Measurements from ENCODE around the gene FGD5. TPM values are rescaled to one million over a fixed set of nuclear protein-coding genes. Genes with fewer than 3 reads are reported as not detected.

FGD5 gene
- total RNA-seq, 1 donor from 2014 or later: not detected

DNA sequence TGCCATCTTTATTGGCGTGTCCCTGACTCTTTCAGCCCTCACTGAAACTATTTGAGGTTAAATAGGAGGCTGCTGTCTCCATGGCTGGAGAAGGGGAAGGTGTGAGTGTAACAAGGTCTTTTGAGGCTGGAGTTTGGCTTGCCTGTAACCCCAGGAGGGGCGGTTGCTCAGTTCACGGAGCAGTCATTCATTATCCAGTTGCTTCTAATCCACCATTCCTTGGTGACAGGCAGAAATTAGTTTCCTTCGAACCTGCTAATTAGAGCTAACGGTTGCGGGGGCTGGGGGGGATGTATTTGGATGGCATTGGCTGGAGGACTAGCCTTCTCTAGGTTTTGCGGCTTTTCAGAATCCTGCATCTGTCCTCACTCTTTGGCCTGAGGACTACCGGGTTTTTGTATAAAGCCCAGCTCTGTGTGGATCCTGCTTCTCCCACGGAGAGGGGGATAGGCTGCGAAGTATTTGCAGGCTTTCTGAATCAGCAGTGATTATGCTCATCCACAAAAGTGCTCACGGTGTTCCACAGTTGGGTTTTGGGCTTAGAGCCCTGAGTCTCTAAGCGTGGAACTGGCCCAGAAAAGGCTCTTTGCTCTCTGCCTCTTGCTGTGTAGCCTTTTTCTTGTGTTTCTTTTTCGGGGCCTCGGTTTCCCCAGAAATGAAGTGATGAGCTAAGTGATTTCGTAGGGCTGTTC is 18.6 kb downstream of the FGD5 start:
- Histone ChIP-seq H3K27me3 (ENCODE audit: control insufficient read depth, insufficient read depth, low read length) (peaks cover 1% of the 10 kb centered on the region), H3K4me3 (ENCODE audit: low read depth, low read length) (no peak overlapping the region), H3K36me3 (ENCODE audit: control insufficient read depth, insufficient read depth, low read length) (no peaks in the 10 kb centered on the region)
- TF ChIP-seq, protein P1, sequence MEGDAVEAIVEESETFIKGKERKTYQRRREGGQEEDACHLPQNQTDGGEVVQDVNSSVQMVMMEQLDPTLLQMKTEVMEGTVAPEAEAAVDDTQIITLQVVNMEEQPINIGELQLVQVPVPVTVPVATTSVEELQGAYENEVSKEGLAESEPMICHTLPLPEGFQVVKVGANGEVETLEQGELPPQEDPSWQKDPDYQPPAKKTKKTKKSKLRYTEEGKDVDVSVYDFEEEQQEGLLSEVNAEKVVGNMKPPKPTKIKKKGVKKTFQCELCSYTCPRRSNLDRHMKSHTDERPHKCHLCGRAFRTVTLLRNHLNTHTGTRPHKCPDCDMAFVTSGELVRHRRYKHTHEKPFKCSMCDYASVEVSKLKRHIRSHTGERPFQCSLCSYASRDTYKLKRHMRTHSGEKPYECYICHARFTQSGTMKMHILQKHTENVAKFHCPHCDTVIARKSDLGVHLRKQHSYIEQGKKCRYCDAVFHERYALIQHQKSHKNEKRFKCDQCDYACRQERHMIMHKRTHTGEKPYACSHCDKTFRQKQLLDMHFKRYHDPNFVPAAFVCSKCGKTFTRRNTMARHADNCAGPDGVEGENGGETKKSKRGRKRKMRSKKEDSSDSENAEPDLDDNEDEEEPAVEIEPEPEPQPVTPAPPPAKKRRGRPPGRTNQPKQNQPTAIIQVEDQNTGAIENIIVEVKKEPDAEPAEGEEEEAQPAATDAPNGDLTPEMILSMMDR (IDR thresholded peaks at IDR 0.05; ENCODE audit: insufficient read depth, low read length, severe bottlenecking): no peak
- FAIRE-seq (no peak), DNase-seq (ENCODE audit: low read depth) (no peak)

DNA sequence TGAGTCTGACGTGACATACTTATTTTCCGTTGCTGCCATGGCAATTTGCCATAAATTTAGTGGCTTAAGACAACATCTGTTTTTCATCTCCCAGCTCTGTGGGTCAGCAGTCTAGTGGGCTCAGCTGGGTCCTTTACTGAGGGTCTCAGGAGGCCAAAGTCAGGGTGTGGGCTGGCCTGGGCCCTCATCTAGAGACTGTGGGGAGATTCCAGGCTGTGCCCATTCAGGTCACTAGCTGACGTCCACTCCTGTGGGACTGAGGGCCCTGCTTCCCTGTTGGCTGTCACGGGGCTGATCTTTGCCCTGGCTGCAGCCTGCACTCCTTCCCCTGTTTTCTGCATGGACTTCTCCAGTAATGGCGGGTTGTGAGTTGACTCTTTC is 19.1 kb downstream of the FGD5 start:
- H3K27me3 ChIP-seq (ENCODE audit: control insufficient read depth, insufficient read depth, low read length): peaks cover 3% of the 10 kb centered on the region
- TF ChIP-seq, protein P1 (IDR thresholded peaks at IDR 0.05; ENCODE audit: insufficient read depth, low read length, severe bottlenecking): no peak
- no peak overlapping the region for H3K4me3 ChIP-seq (ENCODE audit: low read depth, low read length)
- FAIRE-seq (no peak), DNase-seq (ENCODE audit: low read depth) (no peak)
- no peaks in the 10 kb centered on the region for H3K36me3 ChIP-seq (ENCODE audit: control insufficient read depth, insufficient read depth, low read length)

DNA sequence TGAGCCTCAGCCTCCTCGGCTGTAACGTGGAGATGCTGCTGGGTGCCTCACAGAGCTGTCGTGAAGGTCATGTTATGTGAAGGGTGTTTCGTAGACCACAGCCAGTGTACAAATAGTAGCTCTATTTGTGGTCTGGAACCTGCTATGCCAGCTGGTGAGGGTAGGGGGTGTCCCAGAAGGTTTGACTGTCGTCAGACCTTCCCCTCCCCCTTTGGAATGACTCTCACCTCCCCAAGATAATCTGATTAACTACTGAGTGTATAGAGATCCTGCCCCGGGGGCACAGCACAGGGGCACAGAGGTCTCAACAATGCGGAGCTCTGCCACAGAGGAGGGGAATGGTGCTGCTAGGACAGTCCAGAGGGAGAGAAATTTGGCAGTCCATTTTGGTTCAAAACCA is 20.5 kb downstream of the FGD5 start:
- TF ChIP-seq, protein P1 (IDR thresholded peaks at IDR 0.05; ENCODE audit: insufficient read depth, low read length, severe bottlenecking): no peak
- FAIRE-seq (no peak), DNase-seq (ENCODE audit: low read depth) (no peak)
- no peak overlapping the region for H3K4me3 ChIP-seq (ENCODE audit: low read depth, low read length)
- peaks cover 2% of the 10 kb centered on the region for H3K27me3 ChIP-seq (ENCODE audit: control insufficient read depth, insufficient read depth, low read length)
- H3K36me3 ChIP-seq (ENCODE audit: control insufficient read depth, insufficient read depth, low read length): no peaks in the 10 kb centered on the region

DNA sequence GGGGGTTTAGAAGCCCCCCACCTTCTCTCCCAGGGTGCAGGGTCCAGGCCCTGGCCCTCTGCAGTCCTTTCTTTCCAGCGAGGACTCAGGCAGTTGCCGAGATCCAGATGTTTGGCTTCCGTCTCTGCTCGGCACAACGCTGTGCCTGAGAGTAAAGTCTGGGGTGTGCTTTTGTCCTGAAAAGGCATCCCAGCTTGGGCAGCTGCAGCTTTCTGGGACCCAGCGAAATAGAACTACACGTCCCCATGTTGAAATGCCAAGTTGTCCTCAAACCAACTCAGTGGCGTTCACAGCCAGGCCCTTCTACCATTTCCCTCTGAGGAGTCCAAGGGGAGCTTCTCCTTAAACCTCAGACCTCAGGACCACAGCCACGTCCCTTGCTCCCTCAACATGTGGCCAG is 23.1 kb downstream of the FGD5 start:
- TF ChIP-seq, protein P1 (IDR thresholded peaks at IDR 0.05; ENCODE audit: insufficient read depth, low read length, severe bottlenecking): no peak
- Histone ChIP-seq H3K36me3 (ENCODE audit: control insufficient read depth, insufficient read depth, low read length) (no peaks in the 10 kb centered on the region), H3K27me3 (ENCODE audit: control insufficient read depth, insufficient read depth, low read length) (peaks cover 2% of the 10 kb centered on the region), H3K4me3 (ENCODE audit: low read depth, low read length) (no peak overlapping the region)
- DNase-seq (ENCODE audit: low read depth) (no peak), FAIRE-seq (no peak)

DNA sequence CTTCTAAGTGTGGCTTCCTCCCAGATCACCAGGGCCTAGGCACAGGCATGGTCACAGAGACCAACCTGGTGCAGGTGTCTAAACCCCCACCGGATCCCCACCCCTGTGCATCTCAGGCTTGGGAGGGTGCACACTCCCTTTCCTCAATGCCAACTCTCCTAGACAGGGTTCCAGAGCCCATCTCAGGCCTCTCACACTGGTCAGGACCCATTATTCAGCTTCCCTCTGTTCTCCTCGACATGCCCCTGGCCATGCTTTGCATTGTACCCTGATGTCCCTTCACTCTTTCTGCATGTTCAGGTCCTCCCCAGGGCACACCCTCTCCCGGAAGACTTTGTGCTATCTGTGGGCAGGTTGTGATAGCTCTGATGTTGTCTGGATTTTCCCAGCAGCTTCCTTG is 23.5 kb downstream of the FGD5 start:
- TF ChIP-seq, protein P1 (IDR thresholded peaks at IDR 0.05; ENCODE audit: insufficient read depth, low read length, severe bottlenecking): no peak
- Histone ChIP-seq H3K27me3 (ENCODE audit: control insufficient read depth, insufficient read depth, low read length) (peaks cover 2% of the 10 kb centered on the region), H3K36me3 (ENCODE audit: control insufficient read depth, insufficient read depth, low read length) (no peaks in the 10 kb centered on the region), H3K4me3 (ENCODE audit: low read depth, low read length) (no peak overlapping the region)
- FAIRE-seq (peak; percentile 28), DNase-seq (ENCODE audit: low read depth) (no peak)

DNA sequence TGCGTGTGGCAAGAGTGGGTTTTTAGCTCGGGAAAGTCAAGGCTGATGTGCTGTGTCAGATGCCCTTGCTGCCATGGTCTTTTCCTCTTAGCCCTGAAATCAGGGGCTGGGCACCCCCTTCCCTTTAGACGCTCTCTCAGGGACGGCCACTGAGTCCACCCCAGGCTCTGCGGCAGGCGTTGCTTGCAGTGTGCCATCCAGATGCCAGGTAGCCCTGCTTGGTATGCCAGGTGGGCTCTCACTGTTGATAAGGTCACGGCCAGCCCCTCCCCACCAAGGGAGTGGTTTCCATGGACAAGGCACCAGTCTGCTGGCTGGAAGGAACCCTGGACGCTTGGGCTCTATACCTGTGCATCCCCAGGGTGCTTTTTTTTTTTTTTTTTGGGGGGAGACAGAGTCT is 24.6 kb downstream of the FGD5 start:
- no peaks in the 10 kb centered on the region for H3K36me3 ChIP-seq (ENCODE audit: control insufficient read depth, insufficient read depth, low read length)
- FAIRE-seq (no peak), DNase-seq (ENCODE audit: low read depth) (no peak)
- no peak overlapping the region for H3K4me3 ChIP-seq (ENCODE audit: low read depth, low read length)
- peaks cover 2% of the 10 kb centered on the region for H3K27me3 ChIP-seq (ENCODE audit: control insufficient read depth, insufficient read depth, low read length)
- TF ChIP-seq, protein P1 (IDR thresholded peaks at IDR 0.05; ENCODE audit: insufficient read depth, low read length, severe bottlenecking): no peak
